ENCODE data around the gene DPEP1. TPM values are rescaled to one million over a fixed set of nuclear protein-coding genes. Genes with fewer than 3 reads are reported as not detected.

Gene DPEP1
- total and polyA plus RNA-seq, 2 experiments from 2014 or later, result not detected

DNA sequence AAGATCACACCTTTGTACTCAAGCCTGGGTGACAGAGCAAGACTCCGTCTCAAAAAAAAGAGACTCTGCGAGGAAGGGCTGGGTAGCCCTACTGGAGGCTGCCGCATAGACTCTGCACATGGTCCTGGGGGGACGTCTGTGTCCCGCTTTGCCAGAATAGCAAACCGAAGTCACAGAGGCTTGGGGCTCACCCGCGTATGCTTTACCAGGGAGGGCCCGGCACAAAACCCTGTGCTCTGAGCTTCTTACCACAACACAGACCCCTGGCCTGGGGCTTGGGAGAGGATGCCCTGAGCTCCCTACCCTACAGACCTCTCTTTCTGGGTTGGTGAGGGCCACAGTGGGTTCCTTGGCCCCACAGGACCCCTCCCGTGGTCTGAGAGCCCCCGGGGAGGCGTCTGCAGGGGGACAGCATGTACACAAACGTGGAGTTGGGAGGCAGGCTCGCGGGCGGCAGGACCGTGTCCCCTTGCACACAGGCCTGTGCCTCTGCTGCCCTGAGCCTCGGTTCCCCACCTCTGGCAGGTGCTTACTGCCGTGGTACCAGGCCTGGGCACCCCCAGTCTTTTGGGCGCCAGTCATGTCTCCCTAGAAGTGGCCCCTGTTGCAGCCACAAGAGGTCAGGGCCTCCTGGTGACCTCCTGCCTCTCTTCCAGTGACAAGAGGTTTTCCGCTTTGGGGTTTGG, 24.1 kb upstream of the DPEP1 start:
- H3K4me3 ChIP-seq, result no peak overlapping the region
- H3K9me2 ChIP-seq (ENCODE audit: insufficient read depth), result no peaks in the 10 kb centered on the region
- 84 to 85% methylated on average over 21 of the region's 21 CpGs for WGBS, 2 experiments (ENCODE audit: low coverage in 1 of 2, low lambda C conversion rate in 2 of 2, missing lambda C conversion rate in 2 of 2)
- H3K27ac ChIP-seq, result no peak overlapping the region
- no peak overlapping the region for H3K4me2 ChIP-seq (ENCODE audit: unreplicated experiment)
- no peak overlapping the region for H3K9ac ChIP-seq
- H3K79me2 ChIP-seq (ENCODE audit: insufficient read depth), result no peaks in the 10 kb centered on the region
- no peaks in the 10 kb centered on the region for H4K20me1 ChIP-seq (ENCODE audit: insufficient read depth)
- H3K36me3 ChIP-seq (ENCODE audit: low read depth), result no peaks in the 10 kb centered on the region
- no peak for DNase-seq
- no peaks in the 10 kb centered on the region for H3K27me3 ChIP-seq (replicated peaks; ENCODE audit: insufficient read depth)
- no peaks in the 10 kb centered on the region for H3K4me1 ChIP-seq (ENCODE audit: insufficient read depth)
- TF ChIP-seq EZH2 (IDR thresholded peaks at IDR 0.05; ENCODE audit: insufficient read depth, poor library complexity, severe bottlenecking), result no peak
- TF ChIP-seq EZH2phosphoT487 (IDR thresholded peaks at IDR 0.05; ENCODE audit: insufficient read depth, low read depth), result no peak
- no peaks in the 10 kb centered on the region for H3F3A ChIP-seq (ENCODE audit: insufficient read depth)
- no peaks in the 10 kb centered on the region for H3K9me3 ChIP-seq (ENCODE audit: low read depth)
- no peak overlapping the region for H2AFZ ChIP-seq
- in situ Hi-C loops (cut with MboI), result no loop called here

- no peaks in the 10 kb centered on the region for H4K20me1 ChIP-seq (ENCODE audit: insufficient read depth)
- H3K9me3 ChIP-seq (ENCODE audit: low read depth), result no peaks in the 10 kb centered on the region
- no peaks in the 10 kb centered on the region for H3K27me3 ChIP-seq (replicated peaks; ENCODE audit: insufficient read depth)
- no peak overlapping the region for H3K4me2 ChIP-seq (ENCODE audit: unreplicated experiment)
- H2AFZ ChIP-seq, result no peak overlapping the region
- no peaks in the 10 kb centered on the region for H3K4me1 ChIP-seq (ENCODE audit: insufficient read depth)
- no peak overlapping the region for H3K27ac ChIP-seq
- no peaks in the 10 kb centered on the region for H3K36me3 ChIP-seq (ENCODE audit: low read depth)
- no peaks in the 10 kb centered on the region for H3F3A ChIP-seq (ENCODE audit: insufficient read depth)
- DNase-seq, result no peak
- WGBS, 2 experiments (ENCODE audit: low coverage in 1 of 2, low lambda C conversion rate in 2 of 2, missing lambda C conversion rate in 2 of 2), result 91 to 92% methylated on average over 15 of the region's 15 CpGs
- in situ Hi-C loops (cut with MboI), result no loop called here
- H3K9me2 ChIP-seq (ENCODE audit: insufficient read depth), result no peaks in the 10 kb centered on the region
- H3K79me2 ChIP-seq (ENCODE audit: insufficient read depth), result no peaks in the 10 kb centered on the region
- no peak overlapping the region for H3K4me3 ChIP-seq
- no peak overlapping the region for H3K9ac ChIP-seq
- TF ChIP-seq EZH2 (IDR thresholded peaks at IDR 0.05; ENCODE audit: insufficient read depth, poor library complexity, severe bottlenecking), result no peak
- TF ChIP-seq EZH2phosphoT487 (IDR thresholded peaks at IDR 0.05; ENCODE audit: insufficient read depth, low read depth), result no peak
Measured at GRCh38 chr16:89593841-89594240, 19.6 kb upstream of the DPEP1 start.

- H3K9ac ChIP-seq, result no peak overlapping the region
- WGBS, 2 experiments (ENCODE audit: low coverage in 1 of 2, low lambda C conversion rate in 2 of 2, missing lambda C conversion rate in 2 of 2), result 90 to 95% methylated on average over 38 to 47 of the region's 47 CpGs
- TF ChIP-seq EZH2phosphoT487 (IDR thresholded peaks at IDR 0.05; ENCODE audit: insufficient read depth, low read depth) (no peak), EZH2 (IDR thresholded peaks at IDR 0.05; ENCODE audit: insufficient read depth, poor library complexity, severe bottlenecking) (no peak)
Measured at GRCh38 chr16:89595330-89596060, 17.9 kb upstream of the DPEP1 start.

GRCh38 chr16:89596061-89596689, 17.3 kb upstream of the DPEP1 start:
- Histone ChIP-seq H3K9ac (no peak overlapping the region), H2AFZ (no peak overlapping the region), H3K4me3 (no peak overlapping the region), H3K27ac (no peak overlapping the region), H3F3A (ENCODE audit: insufficient read depth) (no peaks in the 10 kb centered on the region), H3K79me2 (ENCODE audit: insufficient read depth) (no peaks in the 10 kb centered on the region), H3K9me3 (ENCODE audit: low read depth) (no peaks in the 10 kb centered on the region), H3K4me2 (ENCODE audit: unreplicated experiment) (no peak overlapping the region), H3K9me2 (ENCODE audit: insufficient read depth) (no peaks in the 10 kb centered on the region), H4K20me1 (ENCODE audit: insufficient read depth) (no peaks in the 10 kb centered on the region), H3K4me1 (ENCODE audit: insufficient read depth) (no peaks in the 10 kb centered on the region), H3K27me3 (replicated peaks; ENCODE audit: insufficient read depth) (no peaks in the 10 kb centered on the region), H3K36me3 (ENCODE audit: low read depth) (no peaks in the 10 kb centered on the region)
- in situ Hi-C loops (cut with MboI), result no loop called here
- 85 to 92% methylated on average over 25 of the region's 25 CpGs for WGBS, 2 experiments (ENCODE audit: low coverage in 1 of 2, low lambda C conversion rate in 2 of 2, missing lambda C conversion rate in 2 of 2)
- no peak for TF ChIP-seq EZH2 (IDR thresholded peaks at IDR 0.05; ENCODE audit: insufficient read depth, poor library complexity, severe bottlenecking)
- no peak for TF ChIP-seq EZH2phosphoT487 (IDR thresholded peaks at IDR 0.05; ENCODE audit: insufficient read depth, low read depth)
- no peak for DNase-seq

More at GRCh38 chr16:89595330-89596060, 17.9 kb upstream of the DPEP1 start:
- no peaks in the 10 kb centered on the region for H4K20me1 ChIP-seq (ENCODE audit: insufficient read depth)
- no peak for DNase-seq
- no peaks in the 10 kb centered on the region for H3K36me3 ChIP-seq (ENCODE audit: low read depth)
- H3K27ac ChIP-seq, result no peak overlapping the region
- no peaks in the 10 kb centered on the region for H3K4me1 ChIP-seq (ENCODE audit: insufficient read depth)
- H3K9me2 ChIP-seq (ENCODE audit: insufficient read depth), result no peaks in the 10 kb centered on the region
- H3K79me2 ChIP-seq (ENCODE audit: insufficient read depth), result no peaks in the 10 kb centered on the region
- H3K4me3 ChIP-seq, result no peak overlapping the region
- no peak overlapping the region for H2AFZ ChIP-seq
- no peaks in the 10 kb centered on the region for H3F3A ChIP-seq (ENCODE audit: insufficient read depth)
- H3K9me3 ChIP-seq (ENCODE audit: low read depth), result no peaks in the 10 kb centered on the region
- no peaks in the 10 kb centered on the region for H3K27me3 ChIP-seq (replicated peaks; ENCODE audit: insufficient read depth)
- in situ Hi-C loops (cut with MboI), result no loop called here
- H3K4me2 ChIP-seq (ENCODE audit: unreplicated experiment), result no peak overlapping the region
